NCI-H1105 (cell line): Measurements from ENCODE around the gene GID8.

Experiments used
- DNase-seq: peaks from one replicate; lab custom pipeline; 2025; lab: John Stamatoyannopoulos, UW

Gene GID8

DNA sequence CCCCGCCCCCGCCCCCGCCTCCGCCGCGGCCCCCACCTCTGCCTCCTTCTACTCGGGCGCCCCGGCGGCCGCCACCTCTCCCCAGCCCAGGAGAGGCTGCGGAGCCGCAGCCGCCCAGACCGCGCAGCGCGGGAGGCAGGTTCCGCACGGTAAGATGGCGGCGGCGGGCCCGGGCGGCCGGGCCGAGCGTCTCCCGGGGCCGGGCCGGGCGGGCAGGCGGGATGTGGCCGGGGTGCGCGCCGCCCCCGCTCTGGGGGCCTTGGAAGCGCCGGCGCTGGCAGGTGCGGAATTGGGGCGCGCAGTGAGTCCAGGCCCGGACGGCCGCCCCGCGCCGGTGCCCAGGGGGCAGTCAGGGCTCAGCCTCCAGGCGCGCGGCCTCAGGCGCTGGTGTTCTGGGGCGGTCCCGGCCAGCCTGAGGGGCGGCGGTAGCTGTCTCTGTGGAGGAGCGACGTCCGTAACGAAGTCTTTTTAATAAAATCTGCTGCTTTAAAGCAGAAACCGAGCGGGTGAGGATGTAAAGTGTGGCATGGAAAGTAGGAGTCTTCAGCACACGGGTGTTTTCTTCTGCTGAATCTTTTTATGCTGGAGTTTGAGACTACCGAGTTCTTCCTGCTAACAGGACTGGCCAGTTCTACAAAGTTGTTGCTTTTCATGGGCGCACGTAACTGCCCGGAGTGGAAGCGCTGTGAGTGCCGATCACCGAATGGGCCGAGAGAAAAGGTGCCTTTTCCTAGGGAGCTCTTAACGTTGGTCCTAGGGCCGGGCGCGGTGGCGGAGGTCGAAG lies at the start of gene GID8:
GID8 (plus strand) TSS at position 43 of the 784 bp plus-strand sequence. CDS start 3,356 bp downstream, outside the sequence.
- no peak for DNase-seq

GRCh38 chr20:62888406-62888805 lies 49.5 kb upstream of the GID8 start:
- no peak for DNase-seq

- no peak for DNase-seq
Measured at GRCh38 chr20:62888910-62889309, 49.0 kb upstream of the GID8 start.

- no peak for DNase-seq
Measured at GRCh38 chr20:62889411-62889810, 48.5 kb upstream of the GID8 start.

- no peak for DNase-seq
Measured at GRCh38 chr20:62889871-62890270, 48.1 kb upstream of the GID8 start.

GRCh38 chr20:62890444-62890843 lies 47.5 kb upstream of the GID8 start:
- no peak for DNase-seq

GRCh38 chr20:62891111-62891510 lies 46.8 kb upstream of the GID8 start:
- DNase-seq: no peak

DNA sequence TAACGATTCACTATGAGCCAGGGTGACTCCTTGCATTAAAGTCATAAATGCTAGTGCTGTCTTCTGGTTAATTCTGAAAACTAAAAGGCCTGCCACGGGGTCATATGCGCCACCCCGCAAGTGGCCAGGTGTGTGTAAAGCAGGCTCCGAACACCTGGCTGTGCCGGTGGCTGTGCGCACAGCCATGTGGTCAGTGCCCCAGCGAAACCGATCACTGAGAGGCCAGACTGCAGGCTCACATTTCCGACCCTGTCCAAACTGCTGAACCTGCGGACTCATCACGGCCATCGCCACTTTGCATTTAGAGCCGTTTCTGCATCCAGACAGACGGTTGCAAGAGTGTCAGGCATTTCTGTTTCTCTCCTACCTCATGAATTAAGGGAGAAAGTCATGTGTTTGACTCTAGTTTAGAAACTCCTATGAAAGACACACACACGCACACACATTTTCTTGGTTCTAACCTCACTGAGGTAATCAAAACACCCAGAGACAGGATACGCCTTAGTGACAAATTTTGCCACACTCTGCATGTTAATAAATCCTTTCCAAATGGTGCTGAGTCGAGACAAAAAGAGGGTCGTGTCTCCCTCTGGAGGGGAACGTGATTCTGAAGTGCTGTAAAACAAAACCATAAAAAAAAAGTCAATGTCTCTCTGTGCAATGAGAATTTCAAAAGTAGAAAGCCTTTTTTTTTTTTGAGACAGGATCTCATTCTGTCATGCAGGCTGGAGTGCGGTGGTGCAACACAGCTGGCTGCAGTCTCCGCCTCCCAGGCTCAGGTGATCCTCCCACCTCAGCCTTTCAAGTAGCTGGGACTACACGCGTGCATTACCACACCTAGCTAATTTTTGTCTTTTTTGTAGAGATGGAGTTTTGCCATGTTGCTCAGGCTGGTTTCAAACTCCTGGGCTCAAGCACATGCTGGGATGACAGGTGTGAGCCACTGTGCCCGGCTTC lies 45.3 kb upstream of the GID8 start:
- DNase-seq: no peak

DNA sequence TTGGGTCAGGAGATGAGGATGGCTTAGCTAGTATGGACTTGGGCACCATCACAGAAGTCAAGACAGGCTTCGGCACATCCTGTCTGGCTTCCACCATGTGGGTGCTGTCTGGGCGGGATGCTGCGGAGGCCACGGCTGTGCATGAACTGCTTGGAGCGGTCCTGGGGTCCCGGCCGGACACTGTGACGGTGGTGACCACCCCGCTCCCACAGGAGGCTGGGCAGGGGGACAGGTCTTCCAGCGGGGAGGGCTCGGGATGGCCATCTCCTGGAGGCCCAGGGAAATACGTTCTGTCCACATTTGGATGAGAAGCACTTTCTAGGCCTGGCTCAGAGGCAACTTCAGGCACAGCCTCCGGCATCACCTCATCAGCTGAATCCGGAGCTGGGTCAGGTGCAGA lies 44.2 kb upstream of the GID8 start:
- no peak for DNase-seq

GRCh38 chr20:62894261-62894660 lies 43.7 kb upstream of the GID8 start:
- no peak for DNase-seq

GRCh38 chr20:62895539-62895938 lies 42.4 kb upstream of the GID8 start:
- DNase-seq: no peak

- no peak for DNase-seq
Measured at GRCh38 chr20:62896526-62896925, 41.4 kb upstream of the GID8 start.

- DNase-seq: no peak
Measured at GRCh38 chr20:62897666-62898065, 40.3 kb upstream of the GID8 start.

GRCh38 chr20:62898093-62898964 lies 39.6 kb upstream of the GID8 start:
- DNase-seq: no peak

DNA sequence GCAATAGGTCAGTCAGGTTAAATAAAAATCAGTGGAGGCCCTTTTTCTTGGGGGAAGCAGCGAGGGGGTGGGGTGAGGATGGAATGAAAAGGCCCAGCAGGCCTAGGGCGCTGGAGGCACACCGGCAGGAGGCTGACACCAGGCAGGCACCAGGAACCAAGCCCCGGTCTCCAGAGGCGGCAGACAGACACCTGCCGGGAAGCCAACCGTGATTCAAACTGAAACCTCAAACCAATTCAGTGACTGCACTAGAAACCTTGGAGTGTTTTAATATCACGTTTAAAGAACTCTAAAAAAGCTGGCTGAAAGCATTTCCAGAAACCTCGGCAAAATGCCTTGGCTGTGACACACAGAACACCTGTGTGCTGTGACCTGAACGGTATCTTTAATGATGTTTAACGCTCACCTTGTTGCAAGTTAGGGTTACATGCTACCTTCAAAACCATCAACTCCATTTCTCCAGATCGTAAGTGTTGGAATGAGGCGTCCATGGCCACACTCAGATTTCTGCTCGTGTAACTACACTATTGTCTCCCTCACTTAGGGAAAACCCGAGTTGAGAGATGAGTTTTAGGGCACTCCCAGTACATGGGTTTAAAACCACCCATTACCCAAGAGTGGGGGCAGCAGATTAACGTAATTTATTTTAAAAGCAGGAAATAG lies 38.8 kb upstream of the GID8 start:
- DNase-seq: no peak

- no peak for DNase-seq
Measured at GRCh38 chr20:62899633-62900051, 38.3 kb upstream of the GID8 start.

GRCh38 chr20:62900052-62900691 lies 37.8 kb upstream of the GID8 start:
- DNase-seq: peak; percentile 80

DNA sequence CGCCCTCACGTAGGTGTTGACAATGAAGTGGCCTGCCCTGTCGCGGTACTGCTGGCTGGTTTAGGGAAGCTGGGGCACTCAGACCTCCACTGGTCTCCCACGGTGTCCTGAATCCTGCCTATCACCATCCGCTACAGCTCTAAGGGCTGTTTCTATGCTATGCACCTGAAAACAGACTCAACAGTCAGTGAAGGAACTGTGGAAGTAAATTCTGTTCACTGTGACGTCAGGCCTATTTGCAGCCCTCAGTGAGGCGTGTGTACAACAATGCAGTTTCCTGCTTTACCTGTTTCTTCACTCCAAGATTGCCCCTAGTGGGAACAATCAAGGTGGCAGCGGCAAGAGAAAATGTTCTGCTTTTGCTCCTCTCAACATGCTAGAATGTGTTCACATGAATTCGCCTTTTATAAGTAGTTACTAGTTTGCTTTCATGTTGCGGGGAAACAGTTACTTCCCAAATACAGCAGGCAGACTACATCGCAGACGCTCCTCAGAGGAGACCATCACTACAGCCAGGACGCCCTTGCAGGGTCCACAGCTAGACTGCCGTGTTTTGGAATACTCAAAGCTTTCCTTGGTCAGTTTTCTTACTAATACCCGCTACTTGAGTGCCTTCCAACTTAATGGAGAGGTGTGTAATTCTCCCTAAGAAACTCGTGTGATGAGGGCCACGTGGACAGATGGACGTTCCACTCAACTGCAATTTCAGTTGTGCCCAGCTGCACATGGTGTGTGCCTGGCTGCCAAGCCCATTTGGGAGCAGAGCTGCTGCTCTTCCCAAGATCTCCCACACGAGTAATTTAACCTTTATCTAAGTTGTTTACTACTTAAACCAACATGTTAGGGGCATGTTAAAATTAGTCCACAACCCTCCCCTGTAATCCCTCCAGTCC lies 37.0 kb upstream of the GID8 start:
- peak; percentile 50 for DNase-seq

DNA sequence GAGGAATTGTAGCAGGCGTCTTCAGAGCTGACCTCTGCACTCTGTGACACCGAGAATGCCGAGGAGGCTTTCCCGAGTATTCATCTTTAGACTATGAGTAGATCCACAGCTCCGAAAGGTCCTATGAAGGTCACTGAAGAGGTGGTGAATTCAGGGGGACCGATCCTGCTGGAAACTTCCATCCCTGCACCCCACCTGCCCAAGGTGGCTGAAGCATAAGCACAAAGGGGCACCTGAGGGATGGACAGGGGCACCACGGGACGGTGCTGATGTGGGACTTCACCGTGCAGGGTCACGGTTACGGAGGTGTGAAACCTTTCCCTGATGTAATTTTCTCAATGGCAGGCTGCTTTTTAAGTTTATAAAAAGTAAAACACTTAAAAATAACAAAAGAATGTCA lies 36.1 kb upstream of the GID8 start:
- no peak for DNase-seq
